ENCODE results near the gene FBXO42.

DNA sequence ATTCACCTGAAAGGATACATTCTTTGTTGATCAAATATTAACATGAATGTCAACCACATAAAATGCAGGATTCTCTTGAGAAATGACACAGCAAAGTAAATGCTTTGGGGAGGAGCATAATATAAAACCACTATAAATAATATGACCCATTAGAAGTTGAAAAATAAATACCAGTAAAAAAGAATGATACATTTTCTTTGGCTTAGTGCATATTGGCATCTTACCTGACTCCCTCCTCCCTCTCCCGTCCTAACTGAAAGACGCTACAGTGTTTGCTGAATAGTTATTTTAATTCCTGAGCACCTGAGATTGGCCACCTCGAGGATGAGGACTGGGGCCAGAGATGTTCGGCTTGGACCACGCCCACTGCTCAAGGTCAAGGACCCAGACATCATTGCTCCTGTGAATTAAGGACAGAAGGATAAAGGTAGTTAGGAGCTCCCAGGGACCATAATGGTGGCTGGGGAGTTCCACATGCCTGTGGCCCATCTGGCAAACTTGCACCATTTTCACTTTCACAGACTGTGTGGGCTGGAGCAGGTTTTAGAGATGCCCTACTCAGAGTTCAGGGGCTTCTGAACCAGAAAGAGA lies 98.9 kb downstream of the FBXO42 start:
- TF ChIP-seq JUNB (IDR thresholded peaks at IDR 0.05) (no peak), HOXA7 (CRISPR knock-in tag; IDR thresholded peaks at IDR 0.05) (no peak)
- TF ChIP-seq, protein P1, sequence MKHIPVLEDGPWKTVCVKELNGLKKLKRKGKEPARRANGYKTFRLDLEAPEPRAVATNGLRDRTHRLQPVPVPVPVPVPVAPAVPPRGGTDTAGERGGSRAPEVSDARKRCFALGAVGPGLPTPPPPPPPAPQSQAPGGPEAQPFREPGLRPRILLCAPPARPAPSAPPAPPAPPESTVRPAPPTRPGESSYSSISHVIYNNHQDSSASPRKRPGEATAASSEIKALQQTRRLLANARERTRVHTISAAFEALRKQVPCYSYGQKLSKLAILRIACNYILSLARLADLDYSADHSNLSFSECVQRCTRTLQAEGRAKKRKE (CRISPR knock-in tag; IDR thresholded peaks at IDR 0.05; ENCODE audit: low read depth), result no peak
- TF ChIP-seq, protein P2, sequence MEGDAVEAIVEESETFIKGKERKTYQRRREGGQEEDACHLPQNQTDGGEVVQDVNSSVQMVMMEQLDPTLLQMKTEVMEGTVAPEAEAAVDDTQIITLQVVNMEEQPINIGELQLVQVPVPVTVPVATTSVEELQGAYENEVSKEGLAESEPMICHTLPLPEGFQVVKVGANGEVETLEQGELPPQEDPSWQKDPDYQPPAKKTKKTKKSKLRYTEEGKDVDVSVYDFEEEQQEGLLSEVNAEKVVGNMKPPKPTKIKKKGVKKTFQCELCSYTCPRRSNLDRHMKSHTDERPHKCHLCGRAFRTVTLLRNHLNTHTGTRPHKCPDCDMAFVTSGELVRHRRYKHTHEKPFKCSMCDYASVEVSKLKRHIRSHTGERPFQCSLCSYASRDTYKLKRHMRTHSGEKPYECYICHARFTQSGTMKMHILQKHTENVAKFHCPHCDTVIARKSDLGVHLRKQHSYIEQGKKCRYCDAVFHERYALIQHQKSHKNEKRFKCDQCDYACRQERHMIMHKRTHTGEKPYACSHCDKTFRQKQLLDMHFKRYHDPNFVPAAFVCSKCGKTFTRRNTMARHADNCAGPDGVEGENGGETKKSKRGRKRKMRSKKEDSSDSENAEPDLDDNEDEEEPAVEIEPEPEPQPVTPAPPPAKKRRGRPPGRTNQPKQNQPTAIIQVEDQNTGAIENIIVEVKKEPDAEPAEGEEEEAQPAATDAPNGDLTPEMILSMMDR (IDR thresholded peaks at IDR 0.05), result no peak
- TF ChIP-seq, protein P3, sequence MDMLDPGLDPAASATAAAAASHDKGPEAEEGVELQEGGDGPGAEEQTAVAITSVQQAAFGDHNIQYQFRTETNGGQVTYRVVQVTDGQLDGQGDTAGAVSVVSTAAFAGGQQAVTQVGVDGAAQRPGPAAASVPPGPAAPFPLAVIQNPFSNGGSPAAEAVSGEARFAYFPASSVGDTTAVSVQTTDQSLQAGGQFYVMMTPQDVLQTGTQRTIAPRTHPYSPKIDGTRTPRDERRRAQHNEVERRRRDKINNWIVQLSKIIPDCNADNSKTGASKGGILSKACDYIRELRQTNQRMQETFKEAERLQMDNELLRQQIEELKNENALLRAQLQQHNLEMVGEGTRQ (IDR thresholded peaks at IDR 0.05), result no peak
